Caco-2 (cell line): ENCODE data around the gene GABRR2. TPM values are rescaled to one million over a fixed set of nuclear protein-coding genes. Genes with fewer than 3 reads are reported as not detected.
A peak's percentile ranks its signal among the peaks of the same experiment; 100 is the strongest.

ENCODE experiments used
- BruUV-seq: library from RNA; stranded (reverse); fragments of 400-500 nt; replicated peaks from 2 replicates; lab custom pipeline; 2021; lab: Mats Ljungman, UMichigan
- CTCF ChIA-PET: fragments of 300-600 bp; sonication (Branson Sonifier 250); formaldehyde crosslinking; loops from one replicate; lab custom pipeline; 2022; ENCODE audit warnings: antibody characterized with exemption; lab: Charles Lee
- POLR2A ChIA-PET: fragments of 300-600 bp; sonication (Branson Sonifier 250); formaldehyde crosslinking; loops from one replicate; lab custom pipeline; 2022; ENCODE audit warnings: antibody characterized with exemption; lab: Charles Lee
- DNase-seq, 2 experiments: peaks; one replicate each; pipeline versions ENCODE4 v3.0.0 to v3.0.0-alpha.2; 2020 to 2022
- H3K27me3 ChIP-seq: replicated peaks from 2 replicates; pipeline ENCODE4 v1.6.0; 2011; ENCODE audit warnings: low read length; ENCODE audit not compliant: control insufficient read depth, insufficient read depth
- H3K36me3 ChIP-seq: 2 replicates; pipeline ENCODE4 v1.5.1; 2011; ENCODE audit warnings: low read length; ENCODE audit not compliant: control insufficient read depth, insufficient read depth
- H3K4me1 ChIP-seq: fragments of 250-450 bp; sonication (Bioruptor Pico); 2 replicates; pipeline ENCODE4 v1.5.1; 2020; ENCODE audit warnings: mild to moderate bottlenecking
- H3K4me3 ChIP-seq: 2 replicates; pipeline ENCODE4 v1.5.1; 2011; ENCODE audit warnings: low read depth, mild to moderate bottlenecking, control low read depth, low read length
- H3K9me3 ChIP-seq: fragments of 250-450 bp; sonication (Bioruptor Pico); 2 replicates; pipeline ENCODE4 v1.5.1; 2020; ENCODE audit warnings: mild to moderate bottlenecking, moderate library complexity
- H3K27ac Mint-ChIP-seq: one replicate; pipeline ENCODE4 v1.8.0; 2022; ENCODE audit warnings: mixed read lengths; ENCODE audit not compliant: unreplicated experiment
- H3K27me3 Mint-ChIP-seq: one replicate; pipeline ENCODE4 v1.8.0; 2022; ENCODE audit warnings: mixed read lengths; ENCODE audit not compliant: insufficient read depth, unreplicated experiment
- H3K36me3 Mint-ChIP-seq: one replicate; pipeline ENCODE4 v1.8.0; 2022; ENCODE audit warnings: mild to moderate bottlenecking, mixed read lengths; ENCODE audit not compliant: insufficient read depth, unreplicated experiment
- H3K4me1 Mint-ChIP-seq: one replicate; pipeline ENCODE4 v1.8.0; 2022; ENCODE audit warnings: low read depth, mixed read lengths; ENCODE audit not compliant: unreplicated experiment
- H3K4me3 Mint-ChIP-seq: one replicate; pipeline ENCODE4 v1.8.0; 2022; ENCODE audit warnings: mild to moderate bottlenecking, moderate library complexity, mixed read lengths; ENCODE audit not compliant: unreplicated experiment
- H3K9me3 Mint-ChIP-seq: one replicate; pipeline ENCODE4 v1.8.0; 2022; ENCODE audit warnings: mixed read lengths; ENCODE audit not compliant: unreplicated experiment
- intact Hi-C: fragments of 100-400 bp; cut with micrococcal nuclease; formaldehyde crosslinking; loops from one replicate; pipeline ENCODE4 v1.10.0; 2022; ENCODE audit not compliant: unreplicated experiment
- total RNA-seq: library from RNA; stranded (reverse); gene quantifications from 2 replicates; pipeline ENCODE4 v1.2.3, GENCODE V29; 2022
- TF ChIP-seq, protein P1 (sequence below), 2 experiments: fragments of 200-600 bp in 1 of 2; IDR thresholded peaks; 1 replicate in 1 of 2; 2 replicates in 1 of 2; pipeline versions ENCODE4 v1.5.1 to v1.8.0; 2011 to 2022; ENCODE audit warnings: antibody characterized with exemption in 1 of 2, control low read depth in 1 of 2, inconsistent platforms in 1 of 2, low read depth in 1 of 2, low read length in 1 of 2, mild to moderate bottlenecking in 1 of 2, moderate library complexity in 1 of 2; ENCODE audit not compliant: insufficient read depth in 1 of 2, severe bottlenecking in 1 of 2, unreplicated experiment in 1 of 2

GABRR2 gene
- total RNA-seq, 1 experiment from 2014 or later = 0.29 TPM

DNA sequence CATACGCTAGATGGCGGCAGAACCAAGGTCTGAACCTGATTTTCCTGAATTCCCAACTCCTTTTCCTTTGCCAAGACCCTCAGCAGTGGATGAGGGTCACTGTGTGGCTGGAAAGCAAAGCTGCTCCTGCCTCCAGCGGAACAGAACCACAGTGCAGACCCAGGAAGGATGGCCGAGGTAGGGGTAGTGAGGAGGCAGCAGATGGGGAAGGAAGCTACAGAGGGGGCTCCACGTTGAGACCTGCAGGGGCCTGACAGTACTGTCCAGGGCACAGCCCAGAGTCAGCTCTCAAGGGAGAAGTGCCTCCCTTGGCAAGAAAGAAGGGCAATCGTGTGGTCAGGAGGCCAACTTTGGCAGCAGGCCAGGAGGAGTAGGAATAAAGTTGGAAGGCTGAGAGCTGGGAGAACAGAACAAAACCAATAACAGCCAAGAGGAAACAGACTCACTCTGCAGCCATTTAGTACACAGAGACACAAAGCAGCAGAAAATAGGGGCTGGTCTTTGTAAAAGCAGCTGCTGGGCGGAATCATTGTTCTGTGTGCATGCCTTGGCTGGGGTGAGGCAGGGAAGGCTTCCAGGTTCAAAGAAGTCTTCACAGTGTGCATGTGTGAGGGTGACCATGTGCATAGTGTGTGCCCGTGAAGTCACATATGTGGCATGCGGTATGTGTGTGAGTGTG, 3.1 kb downstream of the GABRR2 start:
- TF ChIP-seq, protein P1, sequence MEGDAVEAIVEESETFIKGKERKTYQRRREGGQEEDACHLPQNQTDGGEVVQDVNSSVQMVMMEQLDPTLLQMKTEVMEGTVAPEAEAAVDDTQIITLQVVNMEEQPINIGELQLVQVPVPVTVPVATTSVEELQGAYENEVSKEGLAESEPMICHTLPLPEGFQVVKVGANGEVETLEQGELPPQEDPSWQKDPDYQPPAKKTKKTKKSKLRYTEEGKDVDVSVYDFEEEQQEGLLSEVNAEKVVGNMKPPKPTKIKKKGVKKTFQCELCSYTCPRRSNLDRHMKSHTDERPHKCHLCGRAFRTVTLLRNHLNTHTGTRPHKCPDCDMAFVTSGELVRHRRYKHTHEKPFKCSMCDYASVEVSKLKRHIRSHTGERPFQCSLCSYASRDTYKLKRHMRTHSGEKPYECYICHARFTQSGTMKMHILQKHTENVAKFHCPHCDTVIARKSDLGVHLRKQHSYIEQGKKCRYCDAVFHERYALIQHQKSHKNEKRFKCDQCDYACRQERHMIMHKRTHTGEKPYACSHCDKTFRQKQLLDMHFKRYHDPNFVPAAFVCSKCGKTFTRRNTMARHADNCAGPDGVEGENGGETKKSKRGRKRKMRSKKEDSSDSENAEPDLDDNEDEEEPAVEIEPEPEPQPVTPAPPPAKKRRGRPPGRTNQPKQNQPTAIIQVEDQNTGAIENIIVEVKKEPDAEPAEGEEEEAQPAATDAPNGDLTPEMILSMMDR (IDR thresholded peaks at IDR 0.05; ENCODE audit: insufficient read depth in 1 of 2, low read depth in 1 of 2, low read length in 1 of 2, severe bottlenecking in 1 of 2, unreplicated experiment in 1 of 2) = peak in 1 of 2 experiments; percentile 63
- Histone ChIP-seq H3K36me3 (no peaks in the 10 kb centered on the region), H3K27me3 (no peaks in the 10 kb centered on the region), H3K4me1 (peaks cover 4% of the 10 kb centered on the region), H3K4me3 (no peak overlapping the region), H3K9me3 (no peaks in the 10 kb centered on the region)
- H3K36me3 Mint-ChIP-seq = no peaks in the 10 kb centered on the region
- peaks cover 19% of the 10 kb centered on the region for H3K4me1 Mint-ChIP-seq
- POLR2A ChIA-PET = interaction anchor here (0.6 kb wide), 1 partner anchor 40 kb away, joined by 3 read pairs; the partner anchor contains the start of gene UBE2J1
- H3K27me3 Mint-ChIP-seq = no peaks in the 10 kb centered on the region
- H3K27ac Mint-ChIP-seq = peak overlapping the region; percentile 71
- H3K9me3 Mint-ChIP-seq = peaks cover under 1% of the 10 kb centered on the region
- no peak overlapping the region for H3K4me3 Mint-ChIP-seq
- BruUV-seq = no TSS peak
- peak in 1 of 2 experiments; percentile 48 for DNase-seq
- CTCF ChIA-PET = interaction anchor here (0.5 to 1.5 kb wide), 3 partner anchors 60 to 189 kb away, joined by 4 to 9 read pairs (median 8); no protein-coding TSS in a partner anchor
- intact Hi-C loops = loop anchor here (1.0 to 5.0 kb wide), 2 partner anchors 40 to 57 kb away; partner anchors contain the start of gene UBE2J1

DNA sequence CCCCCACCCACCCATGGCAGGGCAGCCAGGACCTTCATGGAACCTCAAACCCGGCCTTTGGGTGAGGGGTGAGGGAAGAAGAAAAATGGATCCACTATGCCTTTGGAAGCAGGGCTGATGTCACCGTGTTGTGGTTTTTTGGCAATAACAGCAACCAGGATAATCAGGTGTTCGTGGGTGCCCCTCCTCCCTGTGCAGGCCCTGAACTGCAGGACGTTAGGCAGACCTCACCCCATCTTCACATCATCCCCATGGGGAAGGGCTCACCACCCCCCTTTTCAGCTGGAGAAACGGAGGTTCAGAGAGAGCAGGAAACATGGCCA, 3.6 kb downstream of the GABRR2 start:
- Histone ChIP-seq H3K27me3 (no peaks in the 10 kb centered on the region), H3K36me3 (no peaks in the 10 kb centered on the region), H3K4me1 (peaks cover 4% of the 10 kb centered on the region), H3K4me3 (no peak overlapping the region), H3K9me3 (no peaks in the 10 kb centered on the region)
- intact Hi-C loops = loop anchor here (1.0 to 5.0 kb wide), 2 partner anchors 41 to 58 kb away; partner anchors contain the start of gene UBE2J1
- H3K4me3 Mint-ChIP-seq = no peak overlapping the region
- no TSS peak for BruUV-seq
- H3K9me3 Mint-ChIP-seq = no peaks in the 10 kb centered on the region
- no peaks in the 10 kb centered on the region for H3K36me3 Mint-ChIP-seq
- TF ChIP-seq, protein P1 (IDR thresholded peaks at IDR 0.05; ENCODE audit: insufficient read depth in 1 of 2, low read depth in 1 of 2, low read length in 1 of 2, severe bottlenecking in 1 of 2, unreplicated experiment in 1 of 2) = peak in 1 of 2 experiments; percentile 48
- POLR2A ChIA-PET = interaction anchor here (0.6 kb wide), 1 partner anchor 41 kb away, joined by 3 read pairs; the partner anchor contains the start of gene UBE2J1
- DNase-seq = no peak
- CTCF ChIA-PET = interaction anchor here (0.5 to 1.5 kb wide), 2 partner anchors 61 to 69 kb away, joined by 8 to 9 read pairs; no protein-coding TSS in a partner anchor
- H3K27ac Mint-ChIP-seq = no peak overlapping the region
- no peaks in the 10 kb centered on the region for H3K27me3 Mint-ChIP-seq
- H3K4me1 Mint-ChIP-seq = peaks cover 19% of the 10 kb centered on the region

DNA sequence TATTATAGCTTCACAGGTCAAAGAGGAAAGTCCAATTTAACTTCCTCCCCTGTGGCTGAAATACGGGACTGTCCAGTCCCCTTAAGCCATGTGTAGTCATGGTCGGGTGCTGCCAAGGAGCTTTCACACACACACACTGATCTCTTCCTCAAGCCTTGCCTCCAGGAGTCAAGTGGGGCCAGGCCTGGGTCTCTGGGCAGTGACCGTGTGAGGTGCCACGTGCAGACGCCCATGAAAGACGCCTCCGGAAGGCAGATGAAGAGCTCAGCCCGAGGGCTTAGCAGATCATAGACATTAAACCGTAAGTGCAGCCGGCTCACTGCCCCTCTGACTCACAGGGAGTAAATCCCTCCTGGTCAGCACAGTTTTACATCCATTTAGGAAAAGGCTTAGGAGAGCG, 4.2 kb downstream of the GABRR2 start:
- Histone ChIP-seq H3K27me3 (no peaks in the 10 kb centered on the region), H3K4me1 (peaks cover 4% of the 10 kb centered on the region), H3K36me3 (no peaks in the 10 kb centered on the region), H3K4me3 (no peak overlapping the region), H3K9me3 (no peaks in the 10 kb centered on the region)
- TF ChIP-seq, protein P1 (IDR thresholded peaks at IDR 0.05; ENCODE audit: insufficient read depth in 1 of 2, low read depth in 1 of 2, low read length in 1 of 2, severe bottlenecking in 1 of 2, unreplicated experiment in 1 of 2) = no peak
- DNase-seq = no peak
- no TSS peak for BruUV-seq
- H3K9me3 Mint-ChIP-seq = no peaks in the 10 kb centered on the region
- H3K36me3 Mint-ChIP-seq = no peaks in the 10 kb centered on the region
- no peaks in the 10 kb centered on the region for H3K27me3 Mint-ChIP-seq
- CTCF ChIA-PET = interaction anchor here (1.5 kb wide), 1 partner anchor 61 kb away, joined by 9 read pairs; no protein-coding TSS in a partner anchor
- POLR2A ChIA-PET = interaction anchor here (0.6 kb wide), 1 partner anchor 41 kb away, joined by 3 read pairs; the partner anchor contains the start of gene UBE2J1
- H3K4me1 Mint-ChIP-seq = peaks cover 19% of the 10 kb centered on the region
- H3K4me3 Mint-ChIP-seq = no peak overlapping the region
- no peak overlapping the region for H3K27ac Mint-ChIP-seq
- intact Hi-C loops = loop anchor here (1.0 to 5.0 kb wide), 2 partner anchors 41 to 58 kb away; partner anchors contain the start of gene UBE2J1
